DOHH2 (cell line): ENCODE data around the gene CRIM1.
A peak's percentile ranks its signal among the peaks of the same experiment; 100 is the strongest.

Source experiments
- H3F3A ChIP-seq: fragments of 200-600 bp; sonication (generic), shearing (Covaris generic); 2 replicates; pipeline ENCODE4 v1.6.0; 2016; ENCODE audit warnings: antibody characterized with exemption, mild to moderate bottlenecking; ENCODE audit not compliant: control insufficient read depth, insufficient read depth
- H3K27ac ChIP-seq: fragments of 200-600 bp; sonication (generic); 2 replicates; pipeline ENCODE4 v1.5.1; 2014; ENCODE audit warnings: low read depth, mild to moderate bottlenecking, low read length, moderate library complexity
- H3K27me3 ChIP-seq: fragments of 200-600 bp; sonication (generic); 2 replicates; pipeline ENCODE4 v1.6.1; 2014; ENCODE audit warnings: mild to moderate bottlenecking, low read length, mixed read lengths; ENCODE audit not compliant: control insufficient read depth
- H3K36me3 ChIP-seq: fragments of 200-600 bp; sonication (generic); 2 replicates; pipeline ENCODE4 v1.6.1; 2014; ENCODE audit warnings: mild to moderate bottlenecking, low read length, moderate library complexity, mixed read lengths; ENCODE audit not compliant: control insufficient read depth
- H3K4me1 ChIP-seq: fragments of 200-600 bp; sonication (generic); 2 replicates; pipeline ENCODE4 v1.6.1; 2014; ENCODE audit warnings: mild to moderate bottlenecking, low read length, mixed read lengths; ENCODE audit not compliant: control insufficient read depth
- H3K4me2 ChIP-seq: fragments of 200-600 bp; sonication (generic); 2 replicates; pipeline ENCODE4 v1.6.0; 2014; ENCODE audit warnings: mild to moderate bottlenecking, low read length, moderate library complexity
- H3K4me3 ChIP-seq: fragments of 200-600 bp; sonication (generic); 2 replicates; pipeline ENCODE4 v1.5.1; 2014; ENCODE audit warnings: mild to moderate bottlenecking, low read length, mixed read lengths
- H3K79me2 ChIP-seq: fragments of 200-600 bp; sonication (generic); 2 replicates; pipeline ENCODE4 v1.6.1; 2014; ENCODE audit warnings: mild to moderate bottlenecking, low read length, mixed read lengths; ENCODE audit not compliant: control insufficient read depth
- H3K9me2 ChIP-seq: fragments of 200-600 bp; sonication (generic); replicated peaks from 2 replicates; pipeline ENCODE4 v1.6.1; 2014; ENCODE audit warnings: mild to moderate bottlenecking, low read length, mixed read lengths; ENCODE audit not compliant: control insufficient read depth
- H3K9me3 ChIP-seq: fragments of 200-600 bp; sonication (generic); 2 replicates; pipeline ENCODE4 v1.6.1; 2014; ENCODE audit warnings: antibody characterized with exemption, low read length, mixed read lengths; ENCODE audit not compliant: control insufficient read depth, insufficient read depth
- H4K20me1 ChIP-seq: fragments of 200-600 bp; sonication (generic); 2 replicates; pipeline ENCODE4 v1.6.0; 2014; ENCODE audit warnings: low read depth, mild to moderate bottlenecking, antibody characterized with exemption, low read length, moderate library complexity; ENCODE audit not compliant: control insufficient read depth, insufficient read depth
- CTCF ChIP-seq: fragments of 200-600 bp; sonication (generic); IDR thresholded peaks from one replicate; pipeline ENCODE4 v1.5.1; 2014; ENCODE audit warnings: antibody characterized with exemption, mild to moderate bottlenecking, low read depth, low read length; ENCODE audit not compliant: poor library complexity, severe bottlenecking
- EZH2phosphoT487 ChIP-seq: fragments of 200-600 bp; sonication (generic); IDR thresholded peaks from 2 replicates; pipeline ENCODE4 v1.6.1; 2017; ENCODE audit warnings: borderline replicate concordance, mild to moderate bottlenecking, antibody characterized with exemption, low read length, moderate library complexity, mixed read lengths

Gene CRIM1

GRCh38 chr2:36355890-36356297 lies 316 bp downstream of the CRIM1 start:
- H3K36me3 ChIP-seq = peaks cover 31% of the 10 kb centered on the region
- H3K4me3 ChIP-seq = peak overlapping the region; percentile 97
- peaks cover 39% of the 10 kb centered on the region for H3F3A ChIP-seq
- no peak for TF ChIP-seq EZH2phosphoT487
- no peak for TF ChIP-seq CTCF
- peaks cover 26% of the 10 kb centered on the region for H4K20me1 ChIP-seq
- no peaks in the 10 kb centered on the region for H3K27me3 ChIP-seq
- H3K4me2 ChIP-seq = peak overlapping the region; percentile 97
- no peaks in the 10 kb centered on the region for H3K9me2 ChIP-seq
- no peaks in the 10 kb centered on the region for H3K9me3 ChIP-seq
- peaks cover 69% of the 10 kb centered on the region for H3K4me1 ChIP-seq
- peaks cover 43% of the 10 kb centered on the region for H3K79me2 ChIP-seq
- peak overlapping the region; percentile 96 for H3K27ac ChIP-seq

DNA sequence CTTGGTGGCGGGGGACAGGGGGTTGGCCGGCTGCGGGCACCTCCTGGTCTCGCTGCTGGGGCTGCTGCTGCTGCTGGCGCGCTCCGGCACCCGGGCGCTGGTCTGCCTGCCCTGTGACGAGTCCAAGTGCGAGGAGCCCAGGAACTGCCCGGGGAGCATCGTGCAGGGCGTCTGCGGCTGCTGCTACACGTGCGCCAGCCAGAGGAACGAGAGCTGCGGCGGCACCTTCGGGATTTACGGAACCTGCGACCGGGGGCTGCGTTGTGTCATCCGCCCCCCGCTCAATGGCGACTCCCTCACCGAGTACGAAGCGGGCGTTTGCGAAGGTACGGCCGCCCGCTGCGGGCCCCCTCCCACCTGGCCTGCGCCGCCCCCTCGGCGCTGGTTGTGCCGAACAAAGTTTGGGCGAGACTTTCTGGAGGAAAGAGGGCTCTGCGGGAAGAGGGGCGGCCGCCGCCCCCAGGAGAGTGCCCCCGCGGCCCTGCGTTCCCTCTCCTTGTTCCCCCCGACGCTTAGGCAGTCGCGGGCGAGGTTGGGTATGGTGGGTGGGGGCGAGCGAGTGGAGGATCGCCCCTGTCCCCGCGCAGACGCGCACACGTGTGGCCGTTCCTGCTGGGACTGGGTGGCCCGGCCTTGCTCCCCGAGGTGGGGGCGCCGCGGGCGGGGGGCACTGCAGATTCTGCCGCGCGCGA lies 866 bp downstream of the CRIM1 start:
- peaks cover 39% of the 10 kb centered on the region for H3F3A ChIP-seq
- H3K4me2 ChIP-seq = peak overlapping the region; percentile 97

GRCh38 chr2:36356990-36357846 lies 1.6 kb downstream of the CRIM1 start:
- no peaks in the 10 kb centered on the region for H3K27me3 ChIP-seq
- peak overlapping the region; percentile 97 for H3K4me2 ChIP-seq
- peaks cover 77% of the 10 kb centered on the region for H3K4me1 ChIP-seq
- peak overlapping the region; percentile 97 for H3K4me3 ChIP-seq
- no peaks in the 10 kb centered on the region for H3K9me3 ChIP-seq
- H3K79me2 ChIP-seq = peaks cover 56% of the 10 kb centered on the region
- H3F3A ChIP-seq = peaks cover 39% of the 10 kb centered on the region
- no peak for TF ChIP-seq EZH2phosphoT487
- no peak for TF ChIP-seq CTCF
- H3K9me2 ChIP-seq = no peaks in the 10 kb centered on the region
- peaks cover 40% of the 10 kb centered on the region for H4K20me1 ChIP-seq
- H3K36me3 ChIP-seq = peaks cover 36% of the 10 kb centered on the region
- peak overlapping the region; percentile 96 for H3K27ac ChIP-seq

More for the DNA sequence above, 866 bp downstream of the CRIM1 start:
- TF ChIP-seq CTCF (no peak), EZH2phosphoT487 (no peak)
- peaks cover 48% of the 10 kb centered on the region for H3K79me2 ChIP-seq
- no peaks in the 10 kb centered on the region for H3K9me3 ChIP-seq
- H3K36me3 ChIP-seq = peaks cover 36% of the 10 kb centered on the region
- H3K9me2 ChIP-seq = no peaks in the 10 kb centered on the region
- peak overlapping the region; percentile 97 for H3K4me3 ChIP-seq
- peaks cover 32% of the 10 kb centered on the region for H4K20me1 ChIP-seq
- H3K27me3 ChIP-seq = no peaks in the 10 kb centered on the region
- H3K27ac ChIP-seq = peak overlapping the region; percentile 96
- peaks cover 74% of the 10 kb centered on the region for H3K4me1 ChIP-seq
